Measurements from ENCODE around the gene PAOX. TPM values are rescaled to one million over a fixed set of nuclear protein-coding genes. Genes with fewer than 3 reads are reported as not detected.
"Not testable (repeated sequence)": the region's sequence is repeated elsewhere in the genome, so short reads cannot be mapped to it uniquely, and the experiment has no call there.

PAOX gene
- total RNA-seq, 1 donor from 2014 or later: 2.9 TPM

DNA sequence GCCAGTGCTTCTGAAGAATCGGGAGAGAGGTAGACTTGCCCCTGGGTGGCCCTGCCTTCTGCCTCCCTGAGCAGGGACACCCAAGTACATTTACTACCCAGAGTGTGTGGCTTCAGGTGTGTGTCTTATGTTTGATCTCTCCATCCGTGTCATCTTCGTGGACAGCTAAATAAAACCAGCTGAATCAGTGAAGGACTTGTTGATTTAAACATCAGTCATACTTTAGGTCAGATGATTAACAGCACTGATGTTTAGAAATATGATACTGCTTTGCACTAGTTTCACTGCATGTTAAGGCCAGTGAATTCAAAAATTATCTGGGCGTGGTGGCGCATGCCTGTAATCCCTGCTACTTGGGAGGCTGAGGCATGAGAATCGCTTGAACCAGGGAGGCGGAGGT is 18.9 kb downstream of the PAOX start:
- peak; percentile 19 for DNase-seq (ENCODE audit: low spot score)
- intact Hi-C loops (cut with DNase I): no loop called here

DNA sequence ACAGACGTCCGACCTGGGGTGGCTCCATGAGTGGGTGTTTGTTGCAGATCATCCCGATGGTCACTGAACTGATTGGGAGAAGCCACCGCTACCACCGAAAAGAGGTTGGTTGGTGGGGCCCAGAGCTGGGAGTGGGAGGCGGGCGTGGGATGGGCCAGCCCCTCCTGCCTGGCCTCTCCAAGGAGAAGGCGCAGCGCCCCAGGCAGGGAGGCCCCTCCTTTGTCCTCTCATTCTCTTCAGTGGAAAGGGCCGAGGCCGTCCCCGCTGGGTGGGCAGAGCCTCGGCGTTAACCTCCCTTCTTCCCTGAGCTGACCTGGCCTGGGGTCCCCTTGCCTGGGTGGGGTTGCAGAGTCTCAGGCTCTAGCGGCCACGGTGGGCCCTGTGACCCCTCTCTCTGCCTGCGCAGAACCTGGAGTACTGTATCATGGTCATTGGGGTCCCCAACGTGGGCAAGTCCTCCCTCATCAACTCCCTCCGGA is 20.1 kb downstream of the PAOX start:
- intact Hi-C loops (cut with DNase I): no loop called here
- DNase-seq (ENCODE audit: low spot score): peak; percentile 35

- DNase-seq (ENCODE audit: low spot score): peak; percentile 51
- intact Hi-C loops (cut with DNase I): no loop called here
Observed at GRCh38 chr10:133400624-133401424, 21.8 kb downstream of the PAOX start.

- intact Hi-C loops (cut with DNase I): no loop called here
Observed at GRCh38 chr10:133401500-133401899, 22.4 kb downstream of the PAOX start.

DNA sequence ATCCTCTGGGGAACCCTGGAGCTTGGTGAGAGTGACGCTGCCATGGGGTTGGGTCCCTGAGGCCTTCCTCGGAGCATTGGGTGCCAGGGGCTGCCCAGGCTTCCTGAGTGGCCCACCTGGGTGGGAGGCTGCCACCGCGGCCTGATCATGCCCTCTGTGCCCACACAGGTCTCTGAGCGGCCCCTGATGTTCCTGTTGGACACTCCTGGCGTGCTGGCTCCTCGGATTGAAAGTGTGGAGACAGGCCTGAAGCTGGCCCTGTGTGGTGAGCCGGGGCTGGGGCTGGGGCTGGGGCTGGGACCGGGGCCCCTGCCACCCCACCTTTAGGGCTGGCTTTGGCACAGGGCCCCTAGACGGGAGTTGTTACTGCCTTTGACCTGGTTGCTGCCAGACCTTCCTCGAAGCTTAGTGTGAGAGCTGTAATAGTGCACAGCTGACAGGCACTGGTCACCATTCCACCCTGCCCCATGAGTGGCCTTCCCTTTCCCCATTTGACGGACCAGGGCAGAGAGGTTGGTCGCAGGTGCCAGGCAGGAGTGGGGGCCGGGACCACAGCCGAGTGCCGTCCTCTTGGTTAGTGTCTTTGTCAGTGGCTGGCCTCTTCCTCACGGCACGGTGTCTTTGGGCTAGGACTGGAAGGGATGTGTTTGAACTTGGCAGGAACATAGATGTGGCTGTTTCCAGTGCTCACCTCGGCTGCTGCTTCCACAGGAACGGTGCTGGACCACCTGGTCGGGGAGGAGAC is 23.1 kb downstream of the PAOX start:
- intact Hi-C loops (cut with DNase I): no loop called here
- peak; percentile 66 for DNase-seq (ENCODE audit: low spot score)

More at GRCh38 chr10:133401500-133401899, 22.4 kb downstream of the PAOX start:
- DNase-seq (ENCODE audit: low spot score): peak; percentile 41

GRCh38 chr10:133403359-133403758 is 24.3 kb downstream of the PAOX start:
- intact Hi-C loops (cut with DNase I): no loop called here
- DNase-seq (ENCODE audit: low spot score): peak; percentile 15

DNA sequence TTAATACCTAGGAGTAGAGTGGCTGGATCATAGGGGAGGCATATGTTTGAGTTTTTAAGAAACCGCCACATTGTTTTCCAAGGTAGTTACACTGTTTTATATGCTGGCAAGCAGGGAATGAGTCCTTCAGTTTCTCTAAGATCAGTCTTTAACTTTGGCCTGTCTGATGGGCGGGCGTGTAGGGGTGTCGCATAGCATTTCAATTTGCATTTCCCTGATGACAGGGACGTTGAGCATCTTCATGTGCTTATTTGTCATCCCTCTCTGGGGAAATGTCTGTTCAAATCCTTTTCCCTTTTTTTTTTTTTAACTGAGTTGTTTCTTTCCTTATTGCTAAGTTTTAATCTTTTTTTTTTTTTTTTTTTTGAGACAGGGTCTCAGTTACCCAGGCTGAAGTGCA is 24.7 kb downstream of the PAOX start:
- intact Hi-C loops (cut with DNase I): no loop called here
- no peak for DNase-seq (ENCODE audit: low spot score)

GRCh38 chr10:133405272-133405671 is 26.2 kb downstream of the PAOX start:
- intact Hi-C loops (cut with DNase I): no loop called here
- DNase-seq (ENCODE audit: low spot score): no peak

- intact Hi-C loops (cut with DNase I): no loop called here
- DNase-seq (ENCODE audit: low spot score): peak; percentile 26
Observed at GRCh38 chr10:133405844-133406527, 26.9 kb downstream of the PAOX start.

DNA sequence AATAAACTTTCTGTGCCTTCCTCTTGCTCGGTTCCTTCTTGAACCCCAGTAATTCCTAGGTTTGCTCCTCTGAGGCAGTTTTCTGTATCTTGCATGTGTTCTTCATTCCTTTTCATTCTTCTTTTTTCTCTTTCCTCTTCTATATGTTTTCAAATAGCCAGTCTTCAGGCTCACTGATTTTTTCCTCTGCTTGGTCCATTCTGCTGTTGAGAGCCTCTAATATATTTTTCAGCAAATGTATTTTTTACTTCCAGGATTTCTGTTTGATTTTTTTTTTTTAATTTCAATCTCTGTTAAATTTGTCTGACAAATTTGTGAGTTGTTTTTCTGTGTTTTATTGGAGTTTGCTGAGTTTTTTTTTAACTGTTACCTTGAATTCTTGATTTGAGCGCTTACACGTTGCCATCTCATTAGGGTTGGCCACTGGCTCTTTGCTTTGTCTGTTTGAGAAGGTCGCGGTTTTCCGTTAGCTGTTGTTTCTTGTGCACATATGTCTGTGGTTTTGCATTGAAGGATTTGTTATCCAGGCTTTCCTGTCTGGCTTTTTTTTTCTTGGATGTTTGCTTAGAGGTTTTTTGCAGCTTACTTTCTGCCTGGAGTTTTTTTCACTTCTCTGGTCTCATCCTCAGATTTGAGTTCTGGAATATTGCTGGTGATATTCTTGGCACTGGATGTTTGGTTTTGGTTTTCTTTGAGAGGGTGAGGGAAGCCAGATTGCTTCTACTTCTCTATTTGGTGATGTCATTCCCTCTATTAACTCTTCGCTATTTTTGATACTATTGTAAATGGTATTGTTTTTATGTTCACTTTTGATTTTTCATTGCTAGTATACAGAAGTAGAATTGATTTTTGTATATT is 32.7 kb downstream of the PAOX start:
- DNase-seq (ENCODE audit: low spot score): no peak
- intact Hi-C loops (cut with DNase I): no loop called here

DNA sequence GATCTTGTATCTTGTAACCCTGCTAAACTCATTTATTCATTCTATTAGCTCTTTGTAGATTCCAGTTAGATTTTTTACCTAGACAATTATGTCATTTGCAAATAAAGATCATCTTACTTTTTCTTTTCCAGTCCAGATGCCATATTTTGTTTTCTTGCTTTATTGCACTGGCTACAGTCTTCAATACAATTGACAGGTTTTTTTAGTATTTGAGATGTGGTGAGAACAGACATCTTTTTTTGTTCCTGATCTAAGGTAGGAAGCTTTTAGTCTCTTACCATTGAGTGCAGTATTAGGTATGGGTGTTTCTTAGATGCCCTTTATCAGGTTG is 33.3 kb downstream of the PAOX start:
- intact Hi-C loops (cut with DNase I): no loop called here
- no peak for DNase-seq (ENCODE audit: low spot score)

DNA sequence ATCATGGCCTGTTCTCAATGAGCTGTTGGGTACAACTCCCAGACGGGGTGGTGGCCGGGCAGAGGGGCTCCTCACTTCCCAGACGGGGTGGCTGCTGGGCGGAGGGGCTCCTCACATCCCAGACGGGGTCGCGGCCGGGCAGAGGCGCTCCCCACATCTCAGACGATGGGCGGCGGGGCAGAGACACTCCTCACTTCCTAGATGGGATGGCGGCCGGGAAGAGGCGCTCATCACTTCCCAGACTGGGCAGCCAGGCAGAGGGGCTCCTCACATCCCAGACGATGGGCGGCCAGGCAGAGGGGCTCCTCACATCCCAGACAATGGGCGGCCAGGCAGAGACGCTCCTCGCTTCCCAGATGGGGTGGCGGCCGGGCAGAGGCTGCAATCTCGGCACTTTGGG is 35.3 kb downstream of the PAOX start:
- intact Hi-C loops (cut with DNase I); DNase-seq (ENCODE audit: low spot score): not testable (repeated sequence)

GRCh38 chr10:133415752-133416151 is 36.7 kb downstream of the PAOX start:
- intact Hi-C loops (cut with DNase I): no loop called here
- no peak for DNase-seq (ENCODE audit: low spot score)

DNA sequence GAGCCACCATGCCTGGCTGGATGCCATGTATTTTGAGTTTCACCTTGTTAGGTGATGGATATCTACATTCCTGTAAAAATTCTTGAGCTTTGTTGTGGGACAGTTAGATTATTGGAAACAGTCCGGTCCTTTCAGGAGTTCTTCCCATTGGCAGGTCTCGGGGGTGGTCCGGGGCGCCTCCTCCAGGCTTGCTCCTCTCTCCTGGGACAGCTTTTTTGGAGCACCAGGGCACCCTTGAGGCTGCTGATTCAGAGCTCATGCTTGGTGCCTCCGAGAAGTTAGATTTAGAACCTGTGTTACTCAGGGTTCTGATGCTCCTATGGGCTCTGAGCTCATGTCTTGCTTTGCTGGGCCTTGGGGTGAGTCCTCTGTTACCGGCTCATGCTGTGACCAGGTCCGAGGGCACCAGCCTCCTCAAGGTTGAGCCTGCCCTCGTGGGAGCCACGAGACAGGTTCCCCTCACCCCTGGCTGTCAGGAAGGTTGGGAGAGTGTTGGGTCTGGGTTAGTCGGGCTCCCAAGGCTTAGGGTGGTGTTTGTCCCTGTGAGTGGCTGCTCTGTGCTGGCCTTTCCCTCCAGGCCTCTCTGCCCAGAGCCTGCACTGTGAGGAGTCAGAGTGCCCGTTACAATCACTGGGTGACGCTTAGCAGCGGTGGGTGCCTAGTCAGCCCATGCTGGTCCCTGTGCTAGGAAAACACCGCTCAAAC is 39.4 kb downstream of the PAOX start:
- DNase-seq (ENCODE audit: low spot score): no peak
- intact Hi-C loops (cut with DNase I): no loop called here

DNA sequence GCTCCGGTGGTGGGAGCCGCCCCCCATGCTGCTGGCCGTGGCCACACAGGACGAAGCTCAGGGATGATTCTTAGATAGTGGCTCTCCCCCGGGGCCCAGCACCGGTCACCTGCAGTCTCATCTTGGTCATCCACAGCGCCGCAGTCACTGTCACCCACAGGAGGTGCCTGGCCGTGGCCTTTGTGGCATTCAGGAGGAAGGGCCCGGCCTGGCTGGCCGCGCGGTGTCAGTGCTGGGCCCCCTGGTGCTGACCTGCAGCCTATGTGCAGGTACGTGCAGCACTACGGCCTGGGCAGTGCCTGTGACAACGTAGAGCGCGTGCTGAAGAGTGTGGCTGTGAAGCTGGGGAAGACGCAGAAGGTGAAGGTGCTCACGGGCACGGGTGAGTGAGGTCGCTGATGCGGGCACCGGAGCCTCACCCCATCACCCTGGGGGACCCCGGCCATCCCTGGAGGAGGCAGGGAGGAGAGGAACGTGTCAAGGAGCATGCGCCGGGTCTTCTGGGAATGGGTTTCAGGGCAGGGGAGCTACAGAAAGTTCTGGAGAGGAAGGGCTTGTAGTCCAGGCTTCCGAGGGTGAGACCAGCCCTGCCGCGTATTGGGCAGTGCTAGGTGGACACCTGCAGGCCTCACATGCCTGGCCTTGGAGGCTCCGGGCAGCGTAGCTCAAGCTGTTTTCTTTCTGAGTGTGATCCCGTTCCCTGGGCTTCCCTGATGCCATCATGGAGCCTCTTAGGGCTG is 40.3 kb downstream of the PAOX start:
- no peak for DNase-seq (ENCODE audit: low spot score)
- intact Hi-C loops (cut with DNase I): no loop called here

- intact Hi-C loops (cut with DNase I): no loop called here
- no peak for DNase-seq (ENCODE audit: low spot score)
Observed at GRCh38 chr10:133420028-133420427, 41.0 kb downstream of the PAOX start.

DNA sequence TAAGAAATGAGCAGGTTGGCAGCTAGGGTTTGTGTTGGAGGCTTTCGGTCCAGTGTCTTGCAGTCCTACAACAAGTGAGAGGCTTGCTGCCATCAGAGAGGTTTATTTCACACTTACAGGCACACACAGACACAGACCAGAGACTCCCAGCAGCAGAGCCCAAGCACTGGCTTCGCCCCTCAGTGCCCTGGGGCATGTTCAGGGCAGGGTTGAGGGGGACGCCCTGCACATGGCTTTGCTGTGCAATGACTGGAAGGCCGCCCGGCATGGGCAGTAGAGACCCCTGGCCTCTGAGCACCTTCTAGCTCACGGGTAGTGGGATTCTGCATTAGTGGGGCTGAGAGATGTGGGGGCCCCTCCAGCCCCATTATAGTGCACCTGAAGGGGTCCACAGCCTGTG is 41.5 kb downstream of the PAOX start:
- DNase-seq (ENCODE audit: low spot score): no peak
- intact Hi-C loops (cut with DNase I): no loop called here
